CD4-positive, alpha-beta memory T cell (primary cell): Measurements from ENCODE around the gene INO80. TPM values are rescaled to one million over a fixed set of nuclear protein-coding genes. Genes with fewer than 3 reads are reported as not detected.

Experiments
- CTCF ChIA-PET: fragments of 350-600 bp; sonication (Branson Sonifier 250); formaldehyde crosslinking; loops from one replicate; lab custom pipeline; 2021; ENCODE audit warnings: inconsistent platforms; ENCODE audit not compliant: partially characterized antibody; lab: Charles Lee
- POLR2A ChIA-PET: fragments of 350-600 bp; sonication (Branson Sonifier 250); formaldehyde crosslinking; loops from one replicate; lab custom pipeline; 2021; ENCODE audit not compliant: partially characterized antibody; lab: Charles Lee
- DNase-seq, 5 donors: peaks; one replicate each; pipeline versions ENCODE4 v3.0.0 to v3.0.0-alpha.2; 2020 to 2022; ENCODE audit warnings: mixed read lengths in 1 of 5
- H3K27ac ChIP-seq: one replicate; pipeline ENCODE4 v1.7.0; 2013; ENCODE audit warnings: low read depth, low read length
- H3K27me3 ChIP-seq: 2 replicates; pipeline ENCODE4 v1.7.0; 2013; ENCODE audit warnings: mild to moderate bottlenecking, low read length, moderate library complexity; ENCODE audit not compliant: insufficient read depth
- H3K36me3 ChIP-seq: 2 replicates; pipeline ENCODE4 v1.7.0; 2013; ENCODE audit warnings: mild to moderate bottlenecking, low read length, moderate library complexity; ENCODE audit not compliant: insufficient read depth
- H3K4me1 ChIP-seq: 2 replicates; pipeline ENCODE4 v1.7.0; 2013; ENCODE audit warnings: mild to moderate bottlenecking, low read length, moderate library complexity; ENCODE audit not compliant: insufficient read depth
- H3K4me3 ChIP-seq, 2 donors: one replicate each; pipeline ENCODE4 v1.7.0; 2013; ENCODE audit warnings: low read length in 2 of 2, mild to moderate bottlenecking in 1 of 2
- H3K9me3 ChIP-seq, 2 donors: one replicate each; pipeline ENCODE4 v1.7.0; 2013; ENCODE audit warnings: low read length in 2 of 2, control low read depth in 1 of 2; ENCODE audit not compliant: control insufficient read depth in 1 of 2
- H3K27ac Mint-ChIP-seq, 7 donors: one replicate each; pipeline ENCODE4 v1.8.0; 2020 to 2021; ENCODE audit warnings: mixed read lengths in 7 of 7, mild to moderate bottlenecking in 6 of 7, inconsistent platforms in 3 of 7, moderate library complexity in 3 of 7
- H3K27me3 Mint-ChIP-seq, 2 donors: one replicate each; pipeline ENCODE4 v1.8.0; 2020 to 2021; ENCODE audit warnings: mixed read lengths in 2 of 2
- H3K36me3 Mint-ChIP-seq, 2 donors: one replicate each; pipeline ENCODE4 v1.8.0; 2020 to 2021; ENCODE audit warnings: mixed read lengths in 2 of 2, inconsistent platforms in 1 of 2, mild to moderate bottlenecking in 1 of 2
- H3K4me1 Mint-ChIP-seq, 4 donors: one replicate each; pipeline ENCODE4 v1.8.0; 2020 to 2021; ENCODE audit warnings: mixed read lengths in 4 of 4, mild to moderate bottlenecking in 1 of 4
- H3K4me3 Mint-ChIP-seq, 8 donors: one replicate each; pipeline ENCODE4 v1.8.0; 2020 to 2021; ENCODE audit warnings: mixed read lengths in 8 of 8, mild to moderate bottlenecking in 7 of 8, moderate library complexity in 6 of 8, inconsistent platforms in 3 of 8
- H3K9me3 Mint-ChIP-seq, 8 donors: one replicate each; pipeline ENCODE4 v1.8.0; 2020 to 2021; ENCODE audit warnings: mixed read lengths in 8 of 8, mild to moderate bottlenecking in 5 of 8, inconsistent platforms in 3 of 8, moderate library complexity in 1 of 8
- intact Hi-C: fragments of 100-400 bp; cut with micrococcal nuclease; formaldehyde crosslinking; loops from one replicate; pipeline ENCODE4 v1.15.1; 2023
- polyA plus RNA-seq, 2 donors: library from polyadenylated mRNA; unstranded; fragments of 300-500 nt; fragmentation: Illumina TruSeq; gene quantifications; one replicate each; pipeline ENCODE4 v1.2.3, GENCODE V29; 2021
- total RNA-seq, 2 experiments: library from RNA; stranded (reverse); gene quantifications; one replicate each; pipeline ENCODE4 v1.2.3, GENCODE V29; 2021

Gene INO80
- total and polyA plus RNA-seq, 4 experiments from 2014 or later, result 1.5 to 34.4 (median 18.2) TPM

GRCh38 chr15:40951764-40952163, 164.3 kb downstream of the INO80 start:
- Mint-ChIP-seq H3K36me3 (peaks cover 0 to 6% of the 10 kb centered on the region in 2 donors), H3K9me3 (peaks cover 0 to 3% (median 0%) of the 10 kb centered on the region in 8 donors)
- CTCF ChIA-PET, result interaction anchor here (0.8 to 4.9 kb wide), 3 partner anchors 11 to 279 kb away, joined by 3 to 44 read pairs (median 9); partner anchors contain the start of gene CHP1

DNA sequence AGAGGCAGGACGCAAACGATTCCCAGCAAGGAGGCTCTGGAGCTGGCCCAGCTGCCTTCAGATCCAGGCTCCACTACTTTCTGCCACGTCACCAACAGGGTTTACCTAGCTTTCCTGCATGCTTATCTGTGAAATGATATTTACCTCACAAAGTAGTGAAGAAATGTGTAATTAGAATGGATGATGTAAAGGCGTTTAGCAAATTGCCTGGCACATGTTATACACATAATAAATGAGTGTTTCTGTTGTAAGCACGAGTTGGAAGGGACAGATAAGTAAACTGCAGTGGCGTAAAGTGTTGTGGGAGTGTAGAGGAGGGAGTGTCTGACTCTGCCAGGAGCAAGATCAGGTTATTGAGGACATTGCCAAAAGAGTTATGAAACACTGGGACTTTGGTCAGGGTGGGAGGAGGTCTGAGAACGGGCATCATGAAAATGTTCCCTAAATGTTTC, 166.3 kb downstream of the INO80 start:
- intact Hi-C loops, result no loop called here
- Mint-ChIP-seq H3K27ac (peak overlapping the region in 1 of 7 donors; percentile 44), H3K4me1 (peaks cover 5 to 22% (median 18%) of the 10 kb centered on the region in 4 donors), H3K27me3 (peaks cover 0 to 2% of the 10 kb centered on the region in 2 donors), H3K4me3 (no peak overlapping the region), H3K9me3 (peaks cover 0 to 3% (median 0%) of the 10 kb centered on the region in 8 donors), H3K36me3 (peaks cover 0 to 6% of the 10 kb centered on the region in 2 donors)
- Histone ChIP-seq H3K4me1 (peaks cover 14% of the 10 kb centered on the region), H3K27me3 (no peaks in the 10 kb centered on the region), H3K4me3 (no peak overlapping the region), H3K9me3 (no peaks in the 10 kb centered on the region), H3K27ac (no peak overlapping the region), H3K36me3 (no peaks in the 10 kb centered on the region)
- ChIA-PET POLR2A (interaction anchor here (1.3 kb wide), 1 partner anchor 9 kb away, joined by 3 read pairs; no protein-coding TSS in a partner anchor), CTCF (interaction anchor here (1.4 kb wide), 1 partner anchor 18 kb away, joined by 3 read pairs; no protein-coding TSS in a partner anchor)
- no peak for DNase-seq

More at GRCh38 chr15:40951764-40952163, 164.3 kb downstream of the INO80 start:
- peaks cover 0 to 2% of the 10 kb centered on the region in 2 donors for H3K27me3 Mint-ChIP-seq
- peak overlapping the region in 3 of 7 donors; percentile 23 to 76 (median 25) for H3K27ac Mint-ChIP-seq
- POLR2A ChIA-PET, result interaction anchor here (1.3 to 3.9 kb wide), 2 partner anchors 10 to 332 kb away, joined by 4 to 44 read pairs; no protein-coding TSS in a partner anchor
- peaks cover 5 to 22% (median 16%) of the 10 kb centered on the region in 4 donors for H3K4me1 Mint-ChIP-seq
- Histone ChIP-seq H3K36me3 (no peaks in the 10 kb centered on the region), H3K27me3 (no peaks in the 10 kb centered on the region), H3K27ac (no peak overlapping the region), H3K4me3 (no peak overlapping the region), H3K9me3 (no peaks in the 10 kb centered on the region), H3K4me1 (peaks cover 14% of the 10 kb centered on the region)
- DNase-seq, result no peak
- peak overlapping the region; percentile 4 to 98 (median 62) for H3K4me3 Mint-ChIP-seq
- intact Hi-C loops, result no loop called here

DNA sequence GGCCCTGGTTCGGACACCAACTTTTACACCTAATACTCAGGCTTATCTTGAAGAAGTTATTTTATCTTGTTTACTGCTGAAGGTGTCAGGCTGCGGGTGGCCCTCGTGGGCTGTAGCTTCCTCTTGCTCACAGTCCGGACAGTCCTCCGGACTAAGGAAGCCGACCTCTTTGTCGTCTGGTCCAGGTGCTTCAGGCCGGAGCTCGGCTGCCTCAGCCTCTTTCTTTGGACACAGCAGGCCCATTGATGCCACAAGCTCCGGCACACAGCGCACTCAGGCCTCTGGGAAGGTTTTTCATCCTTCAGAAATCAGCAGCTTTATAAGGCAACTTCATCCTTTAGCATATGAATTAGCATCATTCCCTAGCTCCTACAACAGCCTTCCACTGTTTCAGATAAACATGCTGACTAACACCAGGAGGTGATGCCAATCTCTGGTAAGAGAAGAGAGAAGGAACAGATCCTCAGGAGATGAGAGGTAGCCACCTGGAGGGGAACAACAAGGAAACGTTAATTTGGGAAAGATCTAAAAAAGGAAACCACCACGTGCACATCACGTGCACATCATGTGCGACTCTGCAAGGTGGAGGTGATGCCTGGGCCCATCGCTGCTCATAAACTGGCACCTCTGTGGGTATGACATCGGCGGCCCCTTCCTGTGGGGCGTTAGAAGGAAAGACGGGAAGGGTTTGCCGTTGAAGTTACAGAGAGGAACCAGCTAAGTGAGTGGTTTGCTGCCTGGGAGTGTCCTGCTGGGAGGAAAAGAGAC, 167.2 kb downstream of the INO80 start:
- peaks cover 13% of the 10 kb centered on the region for H3K4me1 ChIP-seq
- DNase-seq, result no peak
- no peak overlapping the region for H3K27ac Mint-ChIP-seq
- no peak overlapping the region for H3K27ac ChIP-seq
- peaks cover 0 to 3% (median 0%) of the 10 kb centered on the region in 8 donors for H3K9me3 Mint-ChIP-seq
- no peak overlapping the region for H3K4me3 Mint-ChIP-seq
- H3K4me1 Mint-ChIP-seq, result peaks cover 2 to 23% (median 18%) of the 10 kb centered on the region in 4 donors
- peaks cover 0 to 5% of the 10 kb centered on the region in 2 donors for H3K36me3 Mint-ChIP-seq
- no peak overlapping the region for H3K4me3 ChIP-seq
- H3K9me3 ChIP-seq, result no peaks in the 10 kb centered on the region
- H3K27me3 ChIP-seq, result no peaks in the 10 kb centered on the region
- CTCF ChIA-PET, result interaction anchor here (0.8 kb wide), 1 partner anchor 44 kb away, joined by 3 read pairs; no protein-coding TSS in a partner anchor
- no peaks in the 10 kb centered on the region for H3K36me3 ChIP-seq
- POLR2A ChIA-PET, result interaction anchor here (1.3 kb wide), 1 partner anchor 8 kb away, joined by 3 read pairs; no protein-coding TSS in a partner anchor
- H3K27me3 Mint-ChIP-seq, result peaks cover 0 to 2% of the 10 kb centered on the region in 2 donors
- intact Hi-C loops, result no loop called here

DNA sequence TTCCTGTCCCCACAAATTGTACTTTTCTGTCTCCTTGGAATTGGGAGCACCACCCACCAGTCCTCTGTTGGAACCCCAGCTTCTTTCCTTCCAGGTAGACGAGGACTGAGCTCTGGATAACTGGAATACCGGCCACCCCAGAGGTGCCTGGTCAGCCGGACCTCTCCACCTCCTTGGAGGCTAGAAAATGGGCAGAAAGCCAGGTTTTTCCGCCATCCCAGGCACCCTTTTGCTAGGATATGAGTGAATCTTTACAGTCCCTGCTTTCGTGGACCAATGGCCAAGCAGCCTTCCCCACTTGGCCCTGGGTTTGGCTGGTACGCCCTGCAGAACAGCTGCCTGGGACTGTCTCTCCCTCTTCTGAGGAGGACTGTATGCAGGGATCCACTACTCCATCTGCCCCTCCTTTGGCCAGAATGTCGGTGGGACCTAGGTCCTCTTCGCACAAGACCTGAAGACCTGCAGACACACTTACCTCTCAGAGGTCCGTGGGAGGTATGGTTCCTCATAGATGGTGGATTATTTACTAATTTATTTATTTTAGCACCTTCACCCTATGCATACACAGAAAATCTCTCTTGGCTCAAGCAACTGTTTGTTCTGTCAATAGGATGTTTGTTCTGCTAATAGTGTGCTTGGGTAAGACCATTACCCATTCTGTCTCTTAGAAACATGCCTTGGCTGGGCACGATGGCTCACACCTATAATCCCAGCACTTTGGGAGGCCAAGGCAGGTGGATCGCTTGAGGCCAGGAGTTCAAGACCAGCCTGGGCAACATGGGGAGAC, 171.4 kb downstream of the INO80 start:
- Mint-ChIP-seq H3K27ac (peak overlapping the region in 1 of 7 donors; percentile 17), H3K4me1 (peaks cover 13 to 40% (median 28%) of the 10 kb centered on the region in 4 donors), H3K36me3 (no peaks in the 10 kb centered on the region), H3K27me3 (no peaks in the 10 kb centered on the region), H3K9me3 (no peaks in the 10 kb centered on the region), H3K4me3 (peak overlapping the region in 3 of 8 donors; percentile 29 to 61 (median 41))
- Histone ChIP-seq H3K4me3 (no peak overlapping the region), H3K9me3 (no peaks in the 10 kb centered on the region), H3K4me1 (peaks cover 27% of the 10 kb centered on the region), H3K36me3 (no peaks in the 10 kb centered on the region), H3K27me3 (no peaks in the 10 kb centered on the region), H3K27ac (no peak overlapping the region)
- intact Hi-C loops, result loop anchor here (5.0 kb wide), 1 partner anchor 173 kb away; the partner anchor contains the start of gene INO80
- POLR2A ChIA-PET, result interaction anchor here (4.5 kb wide), 1 partner anchor 38 kb away, joined by 37 read pairs; no protein-coding TSS in a partner anchor
- DNase-seq, result no peak
- CTCF ChIA-PET, result interaction anchor here (1.4 to 6.4 kb wide), 2 partner anchors 14 kb away, joined by 8 to 54 read pairs; partner anchors contain the start of gene DLL4

DNA sequence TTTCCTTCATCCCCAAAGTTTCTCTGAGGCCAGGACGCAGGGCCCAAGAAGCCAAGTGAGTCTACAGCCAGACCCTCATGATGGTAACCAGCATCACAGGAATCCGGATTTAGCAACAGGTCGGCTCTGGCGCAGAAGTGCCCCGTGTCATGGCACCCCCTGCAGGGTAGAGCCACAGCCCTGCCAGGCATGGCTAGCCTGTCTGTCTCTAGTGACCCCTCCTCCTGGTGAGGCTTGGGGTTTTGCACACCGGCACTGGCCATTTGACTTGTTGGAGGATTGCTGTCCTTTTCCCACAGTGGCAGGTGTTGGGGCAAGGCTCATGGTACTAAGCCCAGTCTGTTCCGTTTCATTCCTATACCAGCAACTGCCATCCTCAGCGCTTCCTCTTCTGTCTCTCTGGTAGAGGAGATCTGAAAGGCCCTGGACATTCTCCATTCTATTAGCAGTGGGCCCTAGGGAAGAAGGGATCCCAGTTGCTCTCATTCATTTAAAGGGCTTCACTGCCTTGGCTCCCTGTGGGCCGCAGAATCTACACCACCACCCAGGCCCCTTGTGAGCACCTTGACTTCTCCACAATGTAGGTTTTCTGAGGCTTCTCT, 172.2 kb downstream of the INO80 start:
- H3K27ac Mint-ChIP-seq, result no peak overlapping the region
- Histone ChIP-seq H3K27ac (no peak overlapping the region), H3K4me3 (no peak overlapping the region), H3K9me3 (no peaks in the 10 kb centered on the region), H3K36me3 (no peaks in the 10 kb centered on the region), H3K27me3 (no peaks in the 10 kb centered on the region), H3K4me1 (peaks cover 27% of the 10 kb centered on the region)
- no peaks in the 10 kb centered on the region for H3K9me3 Mint-ChIP-seq
- H3K27me3 Mint-ChIP-seq, result no peaks in the 10 kb centered on the region
- no peak for DNase-seq
- CTCF ChIA-PET, result interaction anchor here (0.7 to 6.4 kb wide), 2 partner anchors 13 to 92 kb away, joined by 3 to 54 read pairs; partner anchors contain the start of gene DLL4
- H3K4me1 Mint-ChIP-seq, result peaks cover 13 to 40% (median 31%) of the 10 kb centered on the region in 4 donors
- POLR2A ChIA-PET, result interaction anchor here (4.5 to 4.7 kb wide), 2 partner anchors 9 to 37 kb away, joined by 37 to 44 read pairs; partner anchors contain the start of gene CHAC1
- H3K36me3 Mint-ChIP-seq, result no peaks in the 10 kb centered on the region
- peak overlapping the region in 5 of 8 donors; percentile 10 to 87 (median 25) for H3K4me3 Mint-ChIP-seq
- intact Hi-C loops, result loop anchor here (5.0 kb wide), 1 partner anchor 173 kb away; the partner anchor contains the start of gene INO80

DNA sequence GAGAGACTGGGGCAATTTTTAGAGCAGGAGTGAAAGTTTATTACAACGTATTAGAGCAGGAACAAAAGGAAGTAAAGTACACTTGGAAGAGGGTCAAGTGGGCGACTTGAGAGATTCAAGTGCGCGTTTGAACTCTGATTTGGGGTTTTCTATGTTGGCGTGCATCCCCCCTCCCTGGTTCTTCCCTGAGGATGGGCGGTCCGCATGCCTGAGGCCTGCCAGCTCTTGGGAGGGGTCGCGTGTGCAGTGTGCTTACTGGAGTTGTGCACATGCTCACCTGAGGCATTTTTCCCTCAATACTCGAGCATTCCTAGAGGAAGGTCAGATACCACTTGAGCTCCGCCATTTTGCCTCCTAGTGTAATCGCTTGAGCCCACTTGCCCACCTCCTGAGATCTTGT, 173.2 kb downstream of the INO80 start:
- peak overlapping the region; percentile 64 for H3K27ac ChIP-seq
- DNase-seq, result no peak
- no peaks in the 10 kb centered on the region for H3K36me3 ChIP-seq
- Mint-ChIP-seq H3K27ac (peak overlapping the region in 6 of 7 donors; percentile 11 to 94 (median 86)), H3K4me1 (peaks cover 13 to 40% (median 31%) of the 10 kb centered on the region in 4 donors), H3K27me3 (no peaks in the 10 kb centered on the region), H3K4me3 (peak overlapping the region; percentile 75 to 87 (median 84)), H3K36me3 (no peaks in the 10 kb centered on the region), H3K9me3 (no peaks in the 10 kb centered on the region)
- peak overlapping the region; percentile 58 to 83 for H3K4me3 ChIP-seq
- intact Hi-C loops, result loop anchor here (1.0 to 5.0 kb wide), 2 partner anchors 10 to 174 kb away; partner anchors contain the start of genes CHAC1 and INO80
- POLR2A ChIA-PET, result interaction anchor here (1.4 to 4.7 kb wide), 4 partner anchors 10 to 173 kb away, joined by 6 to 44 read pairs (median 32); partner anchors contain the start of genes CHAC1, DLL4 and INO80
- CTCF ChIA-PET, result interaction anchor here (0.8 to 6.4 kb wide), 19 partner anchors 10 to 493 kb away, joined by 3 to 54 read pairs (median 4); partner anchors contain the start of genes CHAC1, CHP1, DLL4 and VPS18
- H3K27me3 ChIP-seq, result no peaks in the 10 kb centered on the region
- H3K9me3 ChIP-seq, result no peaks in the 10 kb centered on the region
- peaks cover 27% of the 10 kb centered on the region for H3K4me1 ChIP-seq
